Spleen (tissue), 13 donors: ENCODE measurements around the gene ISOC1. TPM values are rescaled to one million over a fixed set of nuclear protein-coding genes. Genes with fewer than 3 reads are reported as not detected.

Experiments used
- DNase-seq: peaks from one replicate; pipeline ENCODE4 v3.0.0-alpha.2; 2020
- H3K27ac ChIP-seq, 8 donors: fragments of 200-600 bp; sonication (generic) in 7 of 8; 1 replicate in 4 of 8; 2 replicates in 4 of 8; pipeline versions ENCODE4 v1.5.0 to v1.8.0; 2016 to 2021; ENCODE audit warnings: inconsistent platforms in 4 of 8, mild to moderate bottlenecking in 4 of 8, moderate library complexity in 1 of 8
- H3K27me3 ChIP-seq, 7 donors: fragments of 200-600 bp; sonication (generic) in 6 of 7; replicated peaks in 1 of 7; 1 replicate in 4 of 7; 2 replicates in 3 of 7; pipeline versions ENCODE4 v1.5.0 to v1.8.0; 2016 to 2021; ENCODE audit warnings: inconsistent platforms in 3 of 7, mild to moderate bottlenecking in 1 of 7
- H3K36me3 ChIP-seq, 6 donors: fragments of 200-600 bp; sonication (generic) in 5 of 6; 1 replicate in 4 of 6; 2 replicates in 2 of 6; pipeline versions ENCODE4 v1.5.0 to v1.8.0; 2016 to 2021; ENCODE audit warnings: inconsistent platforms in 2 of 6
- H3K4me1 ChIP-seq, 6 donors: fragments of 200-600 bp; sonication (generic) in 5 of 6; 1 replicate in 3 of 6; 2 replicates in 3 of 6; pipeline versions ENCODE4 v1.5.0 to v1.8.0; 2016 to 2021; ENCODE audit warnings: inconsistent platforms in 3 of 6
- H3K4me3 ChIP-seq, 8 donors: fragments of 200-600 bp; sonication (generic) in 7 of 8; 1 replicate in 4 of 8; 2 replicates in 4 of 8; pipeline versions ENCODE4 v1.5.0 to v1.8.0; 2016 to 2021; ENCODE audit warnings: inconsistent platforms in 4 of 8, mild to moderate bottlenecking in 4 of 8, moderate library complexity in 2 of 8
- H3K9me3 ChIP-seq, 8 donors: fragments of 200-600 bp; sonication (generic) in 7 of 8; 1 replicate in 4 of 8; 2 replicates in 4 of 8; pipeline versions ENCODE4 v1.5.0 to v1.8.0; 2016 to 2021; ENCODE audit warnings: inconsistent platforms in 4 of 8
- POLR2A ChIP-seq, 3 donors: fragments of 450-650 bp; IDR thresholded peaks; one replicate each; pipeline ENCODE4 v1.5.1; 2017; ENCODE audit warnings: antibody characterized with exemption in 3 of 3, mild to moderate bottlenecking in 1 of 3
- POLR2AphosphoS5 ChIP-seq, 3 donors: sonication (generic); formaldehyde crosslinking; IDR thresholded peaks; one replicate each; pipeline ENCODE4 v1.5.1; 2017; ENCODE audit warnings: antibody characterized with exemption in 3 of 3
- WGBS, 5 donors: extraction: QIAGEN DNeasy Blood & Tissue Kit in 3 of 5; methylation state at CpG; one replicate each; pipeline versions ENCODE4 v1.1.5 to v1.1.7; 2013 to 2018; 5-methylcytosine and 5-hydroxymethylcytosine counted together
- intact Hi-C: fragments of 100-400 bp; cut with DNase I; formaldehyde crosslinking; loops from one replicate; pipeline ENCODE4 v1.15.0; 2023; ENCODE audit warnings: low total_unique reads
- long read RNA-seq, 2 donors: transcript quantifications; one replicate each; lab custom pipeline, GENCODE V29; 2026
- polyA plus RNA-seq, 3 donors: library from polyadenylated mRNA; stranded (reverse); fragments of 200-250 nt; gene quantifications; one replicate each; pipeline ENCODE4 v1.2.1, GENCODE V29; 2013
- total RNA-seq, 7 donors: library from RNA; depleted of rRNA in 3 of 7; stranded (reverse); fragments of >200 nt in 3 of 7; fragmentation: NEBNext Ultra II Directional in 4 of 7; extraction: Animal tissue kit (Norgen Biotek cat#: 25700) in 4 of 7; gene quantifications; one replicate each; pipeline versions ENCODE4 v1.1.0 to v1.2.1, GENCODE V29; 2016 to 2021
- TF ChIP-seq, protein P1 (sequence below), 11 experiments: fragments of 200-600 bp in 7 of 11; fragments of 450-650 bp in 4 of 11; sonication (generic) in 4 of 11; IDR thresholded peaks in 8 of 11; conservative IDR thresholded peaks in 3 of 11; 1 replicate in 7 of 11; 2 replicates in 4 of 11; pipeline versions ENCODE4 v1.4.0 to v1.8.0; 2016 to 2021; ENCODE audit warnings: antibody characterized with exemption in 11 of 11, inconsistent platforms in 4 of 11, mild to moderate bottlenecking in 1 of 11
- donor health status: healthy with polysubstance abuse.
- donor health status: DM: no; HTN: no; CAD: no; lungs with moderate emphysema.
- donor health status: DM: no; HTN: no; CAD: no.
- donor health status: Bipolar disorder and iron deficiency.
- donor health status: healthy.
- donor health status: DM: no; HTN: no; CAD: no.
- donor health status: DM: yes; HTN: yes; CAD: no.

Gene ISOC1
- 10 to 100 TPM; 10.1 to 22.9 (median 11.9) TPM for total RNA-seq
- 10 to 100 TPM in 2 of 3 donors, 1 to 10 TPM in 1; 7.2 to 14.7 (median 13.0) TPM for polyA plus RNA-seq
- long read RNA-seq, donor 1, transcript ISOC1-201 (5 exons, 1,940 nt), result major isoform, 7 of 7 reads
- long read RNA-seq, donor 1, partial matches to known transcripts, result 0 of 7 reads
- long read RNA-seq, donor 1, other reads (novel, unspliced or antisense), result 0 of 7 reads
- long read RNA-seq, donor 2, transcript ISOC1-201 (5 exons, 1,940 nt), result major isoform, 6 of 6 reads
- long read RNA-seq, donor 2, partial matches to known transcripts, result 0 of 6 reads
- long read RNA-seq, donor 2, other reads (novel, unspliced or antisense), result 0 of 6 reads

DNA sequence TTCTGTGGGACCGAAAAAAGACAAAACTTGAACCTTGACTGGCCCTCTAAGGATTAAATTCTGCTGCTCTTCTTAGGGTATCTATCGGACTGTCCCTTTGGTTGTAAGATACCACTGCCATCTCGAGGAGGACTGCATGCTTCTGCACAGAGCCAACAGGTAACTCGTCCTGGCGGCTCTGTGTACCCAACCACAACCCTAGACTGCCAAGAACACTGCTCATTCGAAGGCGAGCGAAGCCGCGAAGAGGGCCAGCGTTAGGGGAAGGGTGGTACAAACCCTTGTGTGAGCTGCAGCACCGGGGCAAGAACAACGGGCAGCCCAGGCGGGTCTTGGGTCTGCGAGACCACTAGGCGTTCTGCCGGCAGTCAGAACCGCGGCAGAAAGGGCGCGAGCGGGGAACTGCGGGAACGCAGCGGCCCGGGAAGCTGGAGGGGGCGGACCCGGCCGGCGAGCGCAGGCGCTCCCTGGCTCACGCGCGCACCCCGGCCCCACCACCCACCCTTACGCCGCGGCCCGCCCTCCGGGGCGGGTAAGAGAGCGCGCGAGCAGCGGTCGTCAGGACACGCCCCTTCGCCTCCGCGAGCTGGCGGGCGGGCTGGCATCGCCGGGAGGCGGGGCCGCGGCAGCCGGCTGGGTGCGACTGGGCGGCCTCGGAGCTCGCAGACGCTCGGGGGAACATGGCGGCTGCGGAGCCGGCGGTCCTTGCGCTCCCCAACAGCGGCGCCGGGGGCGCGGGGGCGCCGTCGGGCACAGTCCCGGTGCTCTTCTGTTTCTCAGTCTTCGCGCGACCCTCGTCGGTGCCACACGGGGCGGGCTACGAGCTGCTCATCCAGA, at the start of gene ISOC1:
Gene ISOC1, plus strand, starts transcription at position 663 of the 837 bp plus-strand sequence. Its CDS starts 18 bp downstream, at position 681.
- intact Hi-C loops, result no loop called here
- peak within 1 kb of the TSS; percentile 65 to 97 (median 89) for H3K4me3 ChIP-seq
- H3K9me3 ChIP-seq, result no peaks in the 10 kb centered on the region
- 1 to 2% (median 1%) methylated on average over 33 to 87 of the region's 87 CpGs for WGBS, 5 donors
- H3K27ac ChIP-seq, result peak within 1 kb of the TSS; percentile 58 to 92 (median 86)
- peak in 2 of 3 donors; percentile 83 to 84 for TF ChIP-seq POLR2AphosphoS5 (IDR thresholded peaks at IDR 0.05)
- peak in 1 of 3 donors; percentile 68 for TF ChIP-seq POLR2A (IDR thresholded peaks at IDR 0.05)
- TF ChIP-seq, protein P1, sequence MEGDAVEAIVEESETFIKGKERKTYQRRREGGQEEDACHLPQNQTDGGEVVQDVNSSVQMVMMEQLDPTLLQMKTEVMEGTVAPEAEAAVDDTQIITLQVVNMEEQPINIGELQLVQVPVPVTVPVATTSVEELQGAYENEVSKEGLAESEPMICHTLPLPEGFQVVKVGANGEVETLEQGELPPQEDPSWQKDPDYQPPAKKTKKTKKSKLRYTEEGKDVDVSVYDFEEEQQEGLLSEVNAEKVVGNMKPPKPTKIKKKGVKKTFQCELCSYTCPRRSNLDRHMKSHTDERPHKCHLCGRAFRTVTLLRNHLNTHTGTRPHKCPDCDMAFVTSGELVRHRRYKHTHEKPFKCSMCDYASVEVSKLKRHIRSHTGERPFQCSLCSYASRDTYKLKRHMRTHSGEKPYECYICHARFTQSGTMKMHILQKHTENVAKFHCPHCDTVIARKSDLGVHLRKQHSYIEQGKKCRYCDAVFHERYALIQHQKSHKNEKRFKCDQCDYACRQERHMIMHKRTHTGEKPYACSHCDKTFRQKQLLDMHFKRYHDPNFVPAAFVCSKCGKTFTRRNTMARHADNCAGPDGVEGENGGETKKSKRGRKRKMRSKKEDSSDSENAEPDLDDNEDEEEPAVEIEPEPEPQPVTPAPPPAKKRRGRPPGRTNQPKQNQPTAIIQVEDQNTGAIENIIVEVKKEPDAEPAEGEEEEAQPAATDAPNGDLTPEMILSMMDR (IDR thresholded peaks at IDR 0.05 in 8 of 11, conservative IDR thresholded peaks at IDR 0.05 in 3 of 11), result peak in 3 of 11 experiments; percentile 15 to 34 (median 19)
- H3K36me3 ChIP-seq, result no peaks in the 10 kb centered on the region
- H3K4me1 ChIP-seq, result peaks cover 0 to 50% (median 30%) of the 10 kb centered on the region in 6 donors
- DNase-seq, result peak; percentile 98
- no peaks in the 10 kb centered on the region for H3K27me3 ChIP-seq

DNA sequence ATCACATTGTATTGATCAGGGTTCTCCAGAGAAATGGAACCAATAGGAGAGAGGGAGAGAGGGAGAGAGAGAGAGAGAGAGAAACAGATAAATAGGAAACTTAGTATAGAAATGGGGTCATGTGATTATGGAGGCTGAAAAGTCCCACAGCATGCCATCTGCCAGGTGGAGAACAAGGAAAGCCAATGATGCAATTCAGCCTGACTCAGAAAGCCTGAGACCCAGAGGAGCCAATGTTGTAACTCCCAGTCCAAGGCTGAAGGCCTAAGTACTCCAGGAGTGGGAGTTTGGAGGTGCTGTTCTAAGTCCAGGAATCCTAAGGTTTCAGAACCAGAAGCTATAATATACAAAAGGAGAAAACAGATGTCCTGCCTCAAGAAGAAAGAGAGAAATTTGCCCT, 48.4 kb upstream of the ISOC1 start:
- no peak for DNase-seq
- no peaks in the 10 kb centered on the region for H3K27me3 ChIP-seq
- no peak overlapping the region for H3K4me3 ChIP-seq
- H3K9me3 ChIP-seq, result peaks cover 2 to 29% (median 22%) of the 10 kb centered on the region in 8 donors
- no peaks in the 10 kb centered on the region for H3K4me1 ChIP-seq
- intact Hi-C loops, result no loop called here
- H3K36me3 ChIP-seq, result no peaks in the 10 kb centered on the region
- TF ChIP-seq POLR2AphosphoS5 (IDR thresholded peaks at IDR 0.05), result no peak
- TF ChIP-seq, protein P1 (IDR thresholded peaks at IDR 0.05 in 8 of 11, conservative IDR thresholded peaks at IDR 0.05 in 3 of 11), result no peak
- no peak overlapping the region for H3K27ac ChIP-seq

DNA sequence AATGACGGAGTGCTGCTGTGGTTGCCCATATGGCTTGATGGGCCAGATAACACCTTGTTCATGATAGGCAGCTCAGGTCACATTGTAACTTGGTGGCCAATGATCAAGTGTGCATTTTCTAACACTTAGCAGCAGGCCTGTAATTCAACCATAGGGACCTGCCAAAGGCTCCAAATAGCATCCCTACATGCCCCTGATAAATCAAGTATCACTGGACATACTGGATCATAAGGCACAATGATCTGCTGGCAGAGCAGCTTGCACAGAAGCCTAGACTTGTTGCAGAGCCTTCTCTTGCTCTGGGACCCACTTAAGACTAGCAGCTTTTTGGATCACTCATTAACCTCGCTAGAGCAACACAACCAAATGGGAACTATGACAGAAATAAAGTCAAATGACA, 46.0 kb upstream of the ISOC1 start:
- Histone ChIP-seq H3K4me3 (no peak overlapping the region), H3K4me1 (no peaks in the 10 kb centered on the region), H3K36me3 (no peaks in the 10 kb centered on the region), H3K27me3 (no peaks in the 10 kb centered on the region), H3K27ac (no peak overlapping the region), H3K9me3 (peaks cover 2 to 25% (median 19%) of the 10 kb centered on the region in 8 donors)
- DNase-seq, result no peak
- TF ChIP-seq, protein P1 (IDR thresholded peaks at IDR 0.05 in 8 of 11, conservative IDR thresholded peaks at IDR 0.05 in 3 of 11), result no peak
- TF ChIP-seq POLR2AphosphoS5 (IDR thresholded peaks at IDR 0.05) (no peak), POLR2A (IDR thresholded peaks at IDR 0.05) (no peak)
- intact Hi-C loops, result no loop called here
- WGBS, 5 donors, result 39 to 93% (median 62%) methylated on average over 2 of the region's 2 CpGs
